ENCODE results near the gene ATP2B1. TPM values are rescaled to one million over a fixed set of nuclear protein-coding genes. Genes with fewer than 3 reads are reported as not detected.

ATP2B1 gene
- total RNA-seq, 1 donor from 2014 or later: 10.7 TPM

DNA sequence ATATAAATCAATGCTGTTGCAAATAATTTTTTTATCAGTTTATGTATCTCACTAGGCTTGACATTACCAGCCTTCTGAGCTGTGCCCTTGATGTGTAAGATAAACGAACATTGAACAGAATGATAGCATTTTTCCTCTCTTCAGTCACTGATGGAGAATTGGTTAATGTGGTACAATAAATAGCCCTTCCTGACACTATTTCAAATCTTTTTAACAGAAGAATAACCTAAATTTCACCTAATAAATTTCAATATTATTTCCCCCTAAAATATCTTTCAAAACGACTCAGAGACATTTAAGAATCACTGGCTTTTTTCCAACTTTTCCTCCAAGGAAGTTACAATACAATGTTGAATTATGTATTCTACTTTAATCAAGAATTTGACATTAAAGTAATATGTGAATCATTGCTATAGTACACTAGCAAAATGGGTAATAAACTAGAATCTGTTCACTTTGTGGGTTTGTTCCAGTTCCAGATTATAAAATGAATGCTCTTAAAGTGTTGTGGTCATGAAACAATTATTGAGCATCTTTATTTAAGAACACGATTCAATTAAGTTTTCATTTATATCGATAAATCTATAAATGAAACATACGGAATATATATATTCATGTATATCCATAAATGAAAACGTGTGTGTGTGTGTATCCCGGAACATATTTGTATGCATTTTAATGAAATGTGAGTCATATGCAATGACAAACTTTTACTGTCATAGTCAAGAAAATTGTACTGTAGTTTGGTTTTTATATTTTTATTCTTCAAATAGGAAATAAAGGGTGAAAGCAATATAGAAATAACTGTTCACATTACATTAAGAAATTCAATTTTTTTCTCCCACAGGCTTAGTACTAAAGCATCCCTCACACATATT lies 2.5 kb upstream of the ATP2B1 start:
- H3K27ac ChIP-seq (replicated peaks): no peak overlapping the region
- no peak for DNase-seq

DNA sequence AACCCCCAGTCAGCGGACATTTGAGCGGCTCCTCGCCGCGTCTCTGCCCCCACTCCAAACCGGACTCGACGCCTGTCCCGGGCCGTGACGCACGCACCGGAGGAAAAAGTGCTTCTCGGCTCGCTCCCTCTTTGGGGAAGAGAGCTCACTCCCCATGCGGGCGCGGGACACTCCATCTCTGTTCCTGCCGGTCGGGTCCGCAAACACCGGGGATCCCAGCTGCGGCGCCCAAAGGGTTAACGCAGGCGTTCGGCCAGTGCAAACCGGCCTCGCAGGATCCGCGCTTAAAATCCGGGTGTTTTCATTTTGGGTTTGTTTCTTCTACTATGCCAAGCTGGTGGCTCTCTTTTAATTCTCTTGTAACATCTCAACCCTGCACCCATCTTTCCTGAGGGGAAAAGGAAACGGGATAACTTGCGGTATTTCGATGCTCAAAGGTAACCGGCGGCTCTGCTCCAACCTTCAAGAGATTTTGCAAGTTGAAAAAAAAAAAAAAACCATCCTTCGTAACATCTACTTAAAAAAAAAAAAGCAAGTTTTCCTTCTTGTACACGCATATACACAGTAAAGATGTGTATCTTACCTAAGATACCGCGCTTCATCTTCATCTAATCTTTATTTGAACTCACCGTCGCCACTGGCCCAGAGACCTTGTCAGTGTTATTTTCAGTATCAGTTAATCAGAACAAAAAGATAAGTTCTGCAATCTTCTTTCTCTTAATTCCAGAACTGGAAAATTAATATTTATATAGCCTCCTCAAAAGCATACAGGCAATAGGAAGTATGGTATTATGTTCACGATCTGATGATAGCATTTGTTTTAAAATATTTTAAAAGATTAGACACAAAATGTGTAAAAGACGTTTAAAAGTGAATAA lies 1.6 kb upstream of the ATP2B1 start:
- DNase-seq: peak; percentile 63
- Histone ChIP-seq H3K36me3 (no peaks in the 10 kb centered on the region), H3K27me3 (ENCODE audit: low read depth) (no peaks in the 10 kb centered on the region), H3K4me1 (peaks cover 30% of the 10 kb centered on the region), H3K9me3 (replicated peaks) (peaks cover 11% of the 10 kb centered on the region), H3K27ac (replicated peaks) (peak overlapping the region; percentile 99), H3K4me3 (peak overlapping the region; percentile 93)
- intact Hi-C loops (cut with micrococcal nuclease): no loop called here
- TF ChIP-seq, protein P1, sequence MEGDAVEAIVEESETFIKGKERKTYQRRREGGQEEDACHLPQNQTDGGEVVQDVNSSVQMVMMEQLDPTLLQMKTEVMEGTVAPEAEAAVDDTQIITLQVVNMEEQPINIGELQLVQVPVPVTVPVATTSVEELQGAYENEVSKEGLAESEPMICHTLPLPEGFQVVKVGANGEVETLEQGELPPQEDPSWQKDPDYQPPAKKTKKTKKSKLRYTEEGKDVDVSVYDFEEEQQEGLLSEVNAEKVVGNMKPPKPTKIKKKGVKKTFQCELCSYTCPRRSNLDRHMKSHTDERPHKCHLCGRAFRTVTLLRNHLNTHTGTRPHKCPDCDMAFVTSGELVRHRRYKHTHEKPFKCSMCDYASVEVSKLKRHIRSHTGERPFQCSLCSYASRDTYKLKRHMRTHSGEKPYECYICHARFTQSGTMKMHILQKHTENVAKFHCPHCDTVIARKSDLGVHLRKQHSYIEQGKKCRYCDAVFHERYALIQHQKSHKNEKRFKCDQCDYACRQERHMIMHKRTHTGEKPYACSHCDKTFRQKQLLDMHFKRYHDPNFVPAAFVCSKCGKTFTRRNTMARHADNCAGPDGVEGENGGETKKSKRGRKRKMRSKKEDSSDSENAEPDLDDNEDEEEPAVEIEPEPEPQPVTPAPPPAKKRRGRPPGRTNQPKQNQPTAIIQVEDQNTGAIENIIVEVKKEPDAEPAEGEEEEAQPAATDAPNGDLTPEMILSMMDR (IDR thresholded peaks at IDR 0.05; ENCODE audit: borderline replicate concordance): no peak

More for the DNA sequence above, 2.5 kb upstream of the ATP2B1 start:
- intact Hi-C loops (cut with micrococcal nuclease): no loop called here
- Histone ChIP-seq H3K4me3 (peak overlapping the region; percentile 93), H3K9me3 (replicated peaks) (peaks cover 15% of the 10 kb centered on the region), H3K27me3 (ENCODE audit: low read depth) (no peaks in the 10 kb centered on the region), H3K36me3 (no peaks in the 10 kb centered on the region), H3K4me1 (peaks cover 30% of the 10 kb centered on the region)
- TF ChIP-seq, protein P1 (IDR thresholded peaks at IDR 0.05; ENCODE audit: borderline replicate concordance): no peak

DNA sequence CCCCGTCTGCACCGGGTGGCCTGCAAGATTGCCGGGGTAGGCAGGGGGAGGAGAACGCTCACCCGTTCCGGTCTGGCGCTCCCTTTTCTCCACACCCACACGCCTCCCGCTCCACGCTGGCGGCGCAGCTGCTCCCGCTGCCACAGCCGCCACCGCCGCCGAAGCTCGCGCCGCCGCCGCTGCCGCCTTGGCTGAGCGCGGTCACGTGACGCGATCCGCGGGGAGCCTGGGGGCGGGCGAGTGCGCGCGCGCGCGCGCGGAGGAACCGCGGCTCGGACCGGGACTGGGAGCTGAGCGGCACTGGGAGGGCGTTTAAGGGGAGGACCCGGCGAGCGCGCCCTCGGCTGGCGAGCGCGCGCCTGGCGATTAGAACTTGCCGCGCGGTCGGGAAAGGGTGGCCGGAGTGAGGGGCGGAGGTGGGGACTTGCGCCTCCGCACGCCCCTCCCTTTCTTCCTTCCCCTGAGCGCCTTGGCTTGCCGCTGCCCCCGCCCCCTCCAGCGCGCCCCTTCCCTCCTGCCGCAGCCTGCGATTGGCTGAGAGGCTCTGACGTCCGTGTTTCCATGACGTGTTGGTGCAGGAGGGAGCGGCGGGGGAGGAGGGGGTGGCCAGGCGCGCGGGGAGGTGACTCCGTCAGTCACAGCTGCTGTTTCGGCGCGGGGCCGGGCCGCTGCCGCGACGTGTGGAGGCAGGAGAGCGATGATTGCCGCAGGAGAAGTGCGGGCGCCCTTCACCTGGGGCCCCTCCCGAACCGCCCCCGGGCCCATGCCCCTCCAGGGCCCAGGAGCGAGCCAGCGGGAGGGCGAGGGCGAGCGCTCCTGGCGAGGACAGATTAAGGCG lies 738 bp upstream of the ATP2B1 start:
- Histone ChIP-seq H3K4me3 (peak overlapping the region; percentile 93), H3K27ac (replicated peaks) (peak overlapping the region; percentile 99), H3K9me3 (replicated peaks) (peaks cover 2% of the 10 kb centered on the region), H3K4me1 (peaks cover 30% of the 10 kb centered on the region), H3K36me3 (no peaks in the 10 kb centered on the region), H3K27me3 (ENCODE audit: low read depth) (no peaks in the 10 kb centered on the region)
- TF ChIP-seq, protein P1 (IDR thresholded peaks at IDR 0.05; ENCODE audit: borderline replicate concordance): peak; percentile 5
- DNase-seq: peak; percentile 99
- intact Hi-C loops (cut with micrococcal nuclease): no loop called here

DNA sequence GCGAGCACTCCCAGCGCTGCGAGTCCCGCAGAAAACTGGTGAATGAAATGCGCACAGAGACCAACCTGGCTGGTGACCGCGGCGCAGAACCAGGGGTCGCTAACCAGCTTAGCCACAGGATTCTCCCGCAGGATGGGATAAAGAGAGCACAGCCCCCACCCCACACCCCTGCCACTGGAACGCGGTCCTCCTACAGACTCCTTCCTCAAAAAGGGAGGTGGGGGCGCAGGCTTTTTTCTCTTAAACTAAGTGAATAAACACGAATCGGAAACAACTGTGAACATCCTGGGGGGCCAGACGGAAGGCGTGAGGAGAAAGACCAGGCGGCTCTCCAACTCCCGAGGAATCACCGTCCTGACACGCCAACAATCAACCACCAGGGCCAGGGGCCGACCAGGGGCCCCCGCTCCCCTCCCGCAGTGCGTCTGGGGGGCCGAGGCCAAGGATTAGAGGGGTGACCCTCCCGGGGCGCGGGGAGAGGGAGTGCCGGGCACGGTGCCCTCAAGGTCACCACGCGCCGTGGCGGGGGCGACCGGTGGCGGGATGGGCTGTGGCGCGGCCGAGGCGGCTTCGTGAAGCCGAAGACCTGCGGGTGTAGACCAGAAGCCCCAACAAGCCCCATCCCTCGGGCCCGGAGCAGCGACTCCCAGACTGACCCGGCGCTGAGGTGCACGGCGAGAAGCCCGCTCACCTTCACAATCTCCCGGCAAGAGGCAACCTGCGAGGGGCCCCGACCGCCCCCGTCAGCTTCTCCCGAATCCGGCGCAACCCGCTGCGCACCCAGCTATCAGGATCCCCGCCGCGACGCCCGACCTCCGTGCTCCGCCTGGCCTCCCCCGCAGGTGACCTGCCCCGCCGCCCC lies 704 bp downstream of the ATP2B1 start:
- TF ChIP-seq, protein P1 (IDR thresholded peaks at IDR 0.05; ENCODE audit: borderline replicate concordance): peak; percentile 12
- intact Hi-C loops (cut with micrococcal nuclease): no loop called here
- no peaks in the 10 kb centered on the region for H3K9me3 ChIP-seq (replicated peaks)
- peaks cover 30% of the 10 kb centered on the region for H3K4me1 ChIP-seq
- DNase-seq: peak; percentile 31
- H3K36me3 ChIP-seq: no peaks in the 10 kb centered on the region
- H3K27ac ChIP-seq (replicated peaks): peak overlapping the region; percentile 99
- H3K27me3 ChIP-seq (ENCODE audit: low read depth): no peaks in the 10 kb centered on the region
- H3K4me3 ChIP-seq: peak overlapping the region; percentile 93

Data from left ventricle myocardium inferior (tissue), 1 donor.